Nephron (organoid): ENCODE data around the gene PLXNA1.

Experiments
- H3K27ac Mint-ChIP-seq, 3 experiments: 2 replicates each; pipeline ENCODE4 v1.8.0; 2020; ENCODE audit warnings: mixed read lengths in 3 of 3, mild to moderate bottlenecking in 2 of 3, moderate library complexity in 1 of 3
- H3K27me3 Mint-ChIP-seq: 2 replicates; pipeline ENCODE4 v1.8.0; 2021; ENCODE audit warnings: low read depth, mild to moderate bottlenecking, moderate library complexity, mixed read lengths
- H3K36me3 Mint-ChIP-seq: 2 replicates; pipeline ENCODE4 v1.8.0; 2020; ENCODE audit warnings: low read depth, mixed read lengths
- H3K4me1 Mint-ChIP-seq: 2 replicates; pipeline ENCODE4 v1.8.0; 2020; ENCODE audit warnings: mixed read lengths
- H3K4me3 Mint-ChIP-seq, 3 experiments: 2 replicates each; pipeline ENCODE4 v1.8.0; 2020; ENCODE audit warnings: mild to moderate bottlenecking in 3 of 3, mixed read lengths in 3 of 3, moderate library complexity in 2 of 3
- H3K9me3 Mint-ChIP-seq: 2 replicates; pipeline ENCODE4 v1.8.0; 2020; ENCODE audit warnings: mixed read lengths
- TF ChIP-seq, protein P1 (sequence below), 3 experiments: fragments of 200-600 bp; sonication (generic); IDR thresholded peaks; one replicate each; pipeline ENCODE4 v1.5.0; 2021; ENCODE audit warnings: antibody characterized with exemption in 3 of 3; ENCODE audit not compliant: unreplicated experiment in 3 of 3

PLXNA1 gene

DNA sequence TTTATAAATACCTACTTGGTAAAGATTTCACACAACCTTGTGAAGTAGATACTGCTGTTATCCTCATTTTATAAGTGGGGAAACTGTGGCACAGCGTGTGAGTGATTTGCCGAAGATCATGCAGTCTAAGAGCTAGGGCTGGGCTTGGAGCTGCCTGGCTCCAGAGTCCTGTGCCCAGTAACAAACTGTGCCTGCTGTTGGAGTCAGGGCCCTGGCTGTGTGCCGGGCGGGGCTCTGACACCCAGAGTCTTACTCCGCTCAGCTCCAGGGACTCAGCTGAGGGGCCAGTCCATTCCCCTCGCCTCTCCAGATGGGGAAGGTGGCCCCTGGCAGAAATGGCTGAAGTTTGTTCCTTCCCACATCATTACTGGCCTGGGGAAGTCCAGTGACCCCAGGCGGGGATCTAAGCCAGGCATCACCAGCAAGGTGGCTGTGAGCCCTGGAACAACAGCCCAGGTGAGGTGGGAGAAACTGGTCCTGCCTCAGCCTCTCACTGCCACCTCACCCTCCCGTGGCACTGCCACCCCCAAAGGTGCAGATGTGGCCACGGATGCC, 17.3 kb upstream of the PLXNA1 start:
- TF ChIP-seq, protein P1, sequence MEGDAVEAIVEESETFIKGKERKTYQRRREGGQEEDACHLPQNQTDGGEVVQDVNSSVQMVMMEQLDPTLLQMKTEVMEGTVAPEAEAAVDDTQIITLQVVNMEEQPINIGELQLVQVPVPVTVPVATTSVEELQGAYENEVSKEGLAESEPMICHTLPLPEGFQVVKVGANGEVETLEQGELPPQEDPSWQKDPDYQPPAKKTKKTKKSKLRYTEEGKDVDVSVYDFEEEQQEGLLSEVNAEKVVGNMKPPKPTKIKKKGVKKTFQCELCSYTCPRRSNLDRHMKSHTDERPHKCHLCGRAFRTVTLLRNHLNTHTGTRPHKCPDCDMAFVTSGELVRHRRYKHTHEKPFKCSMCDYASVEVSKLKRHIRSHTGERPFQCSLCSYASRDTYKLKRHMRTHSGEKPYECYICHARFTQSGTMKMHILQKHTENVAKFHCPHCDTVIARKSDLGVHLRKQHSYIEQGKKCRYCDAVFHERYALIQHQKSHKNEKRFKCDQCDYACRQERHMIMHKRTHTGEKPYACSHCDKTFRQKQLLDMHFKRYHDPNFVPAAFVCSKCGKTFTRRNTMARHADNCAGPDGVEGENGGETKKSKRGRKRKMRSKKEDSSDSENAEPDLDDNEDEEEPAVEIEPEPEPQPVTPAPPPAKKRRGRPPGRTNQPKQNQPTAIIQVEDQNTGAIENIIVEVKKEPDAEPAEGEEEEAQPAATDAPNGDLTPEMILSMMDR (IDR thresholded peaks at IDR 0.05; ENCODE audit: unreplicated experiment in 3 of 3), result no peak
- no peaks in the 10 kb centered on the region for H3K9me3 Mint-ChIP-seq
- no peaks in the 10 kb centered on the region for H3K36me3 Mint-ChIP-seq
- no peaks in the 10 kb centered on the region for H3K27me3 Mint-ChIP-seq
- H3K27ac Mint-ChIP-seq, result no peak overlapping the region
- no peak overlapping the region for H3K4me3 Mint-ChIP-seq
- H3K4me1 Mint-ChIP-seq, result peaks cover 25% of the 10 kb centered on the region

DNA sequence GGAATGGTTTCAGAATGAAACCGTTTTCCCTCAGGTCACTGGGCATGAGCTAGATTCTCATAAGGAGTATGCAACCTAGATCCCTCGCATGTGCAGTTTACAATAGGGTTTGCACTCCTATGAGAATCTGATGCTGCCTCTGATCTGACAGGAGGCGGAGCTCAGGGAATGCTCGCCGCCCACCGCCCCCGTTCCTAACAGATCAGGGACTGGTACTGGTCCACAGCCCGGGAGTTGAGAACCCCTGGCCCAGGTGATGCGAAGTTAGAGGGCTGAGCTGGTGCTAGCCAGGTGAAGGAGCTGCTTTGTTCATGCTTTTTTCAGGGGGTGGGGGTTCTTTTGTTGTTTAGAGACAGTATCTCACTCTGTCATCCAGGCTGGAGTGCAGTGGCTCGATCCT, 15.5 kb upstream of the PLXNA1 start:
- Mint-ChIP-seq H3K27me3 (no peaks in the 10 kb centered on the region), H3K27ac (no peak overlapping the region), H3K9me3 (no peaks in the 10 kb centered on the region), H3K4me1 (peaks cover 25% of the 10 kb centered on the region), H3K36me3 (no peaks in the 10 kb centered on the region), H3K4me3 (no peak overlapping the region)
- TF ChIP-seq, protein P1 (IDR thresholded peaks at IDR 0.05; ENCODE audit: unreplicated experiment in 3 of 3), result no peak

DNA sequence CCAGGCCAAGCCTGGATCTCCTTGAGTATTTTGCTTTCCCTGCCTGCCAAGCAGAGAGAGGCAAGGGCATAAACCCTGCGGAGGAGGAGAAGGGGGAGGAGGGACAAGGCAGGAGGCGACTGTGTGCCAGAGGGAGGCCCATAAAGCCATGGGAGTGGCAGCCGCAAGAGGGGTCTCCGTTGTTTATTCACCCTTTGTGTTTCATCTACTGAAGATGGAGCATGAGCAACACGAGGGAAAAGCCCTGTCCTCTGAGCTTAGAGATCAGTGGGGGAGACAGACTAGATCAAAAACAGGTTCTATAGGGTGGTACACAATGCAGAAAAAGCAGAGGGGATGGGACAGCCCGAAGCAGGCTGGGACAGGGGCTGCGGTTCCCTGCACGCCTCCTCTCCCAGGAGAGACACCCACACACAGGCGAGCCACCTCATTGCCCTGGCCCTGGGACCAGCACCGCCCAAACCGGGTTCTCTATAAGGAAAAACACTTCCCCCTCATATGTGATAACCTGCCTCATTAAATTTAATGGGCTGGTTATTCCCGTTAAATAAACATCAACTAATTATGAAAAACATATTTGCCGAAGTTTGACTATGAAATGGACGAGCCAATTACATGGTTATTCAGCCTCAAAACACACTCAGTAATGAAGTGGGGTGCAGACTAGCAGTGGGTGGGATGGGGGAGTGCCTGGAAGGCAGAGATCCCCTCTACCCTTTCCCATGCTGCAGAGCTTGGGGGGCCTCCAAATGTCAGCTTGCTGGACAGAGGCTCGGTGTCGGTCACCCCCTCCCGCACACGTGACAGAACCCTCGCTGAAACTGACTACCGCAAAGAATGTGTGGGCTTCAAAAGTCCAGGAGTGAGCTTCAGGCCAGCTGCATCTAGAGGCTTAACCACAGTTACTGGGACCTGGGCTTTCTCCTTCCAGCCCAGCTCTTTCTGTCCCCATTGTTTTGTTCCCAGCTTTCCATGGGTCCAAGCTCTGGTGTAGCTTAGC, 14.2 kb upstream of the PLXNA1 start:
- Mint-ChIP-seq H3K36me3 (no peaks in the 10 kb centered on the region), H3K27ac (peak overlapping the region in 1 of 3 experiments; percentile 68), H3K9me3 (peaks cover 3% of the 10 kb centered on the region), H3K27me3 (no peaks in the 10 kb centered on the region), H3K4me1 (peaks cover 25% of the 10 kb centered on the region), H3K4me3 (no peak overlapping the region)
- TF ChIP-seq, protein P1 (IDR thresholded peaks at IDR 0.05; ENCODE audit: unreplicated experiment in 3 of 3), result no peak

- H3K27me3 Mint-ChIP-seq, result no peaks in the 10 kb centered on the region
Observed at GRCh38 chr3:126969586-126969985, 13.3 kb upstream of the PLXNA1 start.

DNA sequence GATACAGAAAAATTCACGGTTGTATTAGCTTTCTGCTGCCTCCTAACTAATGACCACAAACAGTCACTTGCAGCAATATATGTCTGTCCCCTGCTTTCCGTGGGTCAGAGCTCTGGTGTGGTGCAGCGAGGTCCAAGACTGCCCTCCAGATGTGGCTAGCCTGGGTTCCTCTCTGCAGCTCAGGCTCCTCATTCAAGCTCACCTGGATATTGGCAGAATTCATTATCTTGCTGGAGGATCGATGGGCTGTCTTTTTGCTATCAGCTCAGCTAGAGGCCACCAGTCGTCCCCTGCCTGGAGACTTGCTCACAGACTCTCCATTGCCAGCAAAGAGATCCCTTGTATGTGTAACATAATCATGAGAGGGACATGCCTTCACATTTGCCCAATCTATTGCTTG, 12.8 kb upstream of the PLXNA1 start:
- TF ChIP-seq, protein P1 (IDR thresholded peaks at IDR 0.05; ENCODE audit: unreplicated experiment in 3 of 3), result no peak
- peaks cover 17% of the 10 kb centered on the region for H3K4me1 Mint-ChIP-seq
- H3K9me3 Mint-ChIP-seq, result peaks cover 13% of the 10 kb centered on the region
- H3K27me3 Mint-ChIP-seq, result peaks cover 3% of the 10 kb centered on the region
- H3K36me3 Mint-ChIP-seq, result peaks cover 6% of the 10 kb centered on the region
- H3K4me3 Mint-ChIP-seq, result no peak overlapping the region
- H3K27ac Mint-ChIP-seq, result no peak overlapping the region

More at GRCh38 chr3:126969586-126969985, 13.3 kb upstream of the PLXNA1 start:
- TF ChIP-seq, protein P1 (IDR thresholded peaks at IDR 0.05; ENCODE audit: unreplicated experiment in 3 of 3), result no peak
- Mint-ChIP-seq H3K4me3 (no peak overlapping the region), H3K9me3 (peaks cover 8% of the 10 kb centered on the region), H3K27ac (peak overlapping the region in 1 of 3 experiments; percentile 68), H3K36me3 (peaks cover under 1% of the 10 kb centered on the region), H3K4me1 (peaks cover 20% of the 10 kb centered on the region)
